Gastroesophageal sphincter (tissue), 3 donors: ENCODE data around the gene OCSTAMP.

Source experiments
- CTCF ChIP-seq, 4 experiments: fragments of 200-600 bp in 2 of 4; fragments of 450-650 bp in 2 of 4; sonication (generic) in 1 of 4; IDR thresholded peaks; one replicate each; pipeline ENCODE4 v1.5.1; 2017 to 2019; ENCODE audit warnings: antibody characterized with exemption in 4 of 4, mild to moderate bottlenecking in 2 of 4, moderate library complexity in 2 of 4
- EP300 ChIP-seq: sonication (generic); formaldehyde crosslinking; IDR thresholded peaks from one replicate; pipeline ENCODE4 v1.6.1; 2017; ENCODE audit warnings: antibody characterized with exemption, mild to moderate bottlenecking
- POLR2A ChIP-seq, 2 donors: fragments of 450-650 bp; IDR thresholded peaks; one replicate each; pipeline ENCODE4 v1.6.1; 2017; ENCODE audit warnings: antibody characterized with exemption in 2 of 2, mild to moderate bottlenecking in 2 of 2, moderate library complexity in 1 of 2

- no peak for TF ChIP-seq CTCF (IDR thresholded peaks at IDR 0.05)
- TF ChIP-seq POLR2A (IDR thresholded peaks at IDR 0.05), result no peak
- no peak for TF ChIP-seq EP300
Observed at GRCh38 chr20:46586724-46587123, 36.3 kb upstream of the OCSTAMP start.
